Cardiac fibroblast (primary cell): ENCODE data around the gene SLC1A2.

Experiments
- DNase-seq, 2 donors: peaks; one replicate each; pipeline versions ENCODE4 v3.0.0 to v3.0.0-alpha.2; 2010; ENCODE audit warnings: low read depth in 2 of 2
- H3K4me3 ChIP-seq, 2 donors: replicated peaks in 1 of 2; 1 replicate in 1 of 2; 2 replicates in 1 of 2; pipeline ENCODE4 v1.5.1; 2011; ENCODE audit warnings: low read depth in 2 of 2, low read length in 2 of 2, mild to moderate bottlenecking in 2 of 2, moderate library complexity in 1 of 2
- CTCF ChIP-seq: IDR thresholded peaks from one replicate; pipeline ENCODE4 v1.5.1; 2011; ENCODE audit warnings: low read depth, mild to moderate bottlenecking, low read length, inconsistent platforms

Gene SLC1A2

GRCh38 chr11:35237351-35237750, 182.0 kb downstream of the SLC1A2 start:
- TF ChIP-seq CTCF = no peak
- H3K4me3 ChIP-seq = no peak overlapping the region
- no peak for DNase-seq

GRCh38 chr11:35236667-35237003, 182.7 kb downstream of the SLC1A2 start:
- peak in 1 of 2 donors; percentile 71 for DNase-seq
- H3K4me3 ChIP-seq = no peak overlapping the region
- TF ChIP-seq CTCF = no peak

GRCh38 chr11:35235936-35236666, 183.3 kb downstream of the SLC1A2 start:
- peak in 1 of 2 donors; percentile 65 for DNase-seq
- TF ChIP-seq CTCF = no peak
- no peak overlapping the region for H3K4me3 ChIP-seq

- no peak for TF ChIP-seq CTCF
Measured at GRCh38 chr11:35235498-35235897, 183.9 kb downstream of the SLC1A2 start.

GRCh38 chr11:35235157-35235468, 184.2 kb downstream of the SLC1A2 start:
- TF ChIP-seq CTCF = no peak
- H3K4me3 ChIP-seq = no peak overlapping the region
- no peak for DNase-seq

More at GRCh38 chr11:35235498-35235897, 183.9 kb downstream of the SLC1A2 start:
- H3K4me3 ChIP-seq = no peak overlapping the region
- no peak for DNase-seq

GRCh38 chr11:35234460-35235156, 184.8 kb downstream of the SLC1A2 start:
- peak in 1 of 2 donors; percentile 56 for DNase-seq
- no peak for TF ChIP-seq CTCF
- no peak overlapping the region for H3K4me3 ChIP-seq

- no peak overlapping the region for H3K4me3 ChIP-seq
- no peak for DNase-seq
- TF ChIP-seq CTCF = no peak
Measured at GRCh38 chr11:35233518-35233917, 185.8 kb downstream of the SLC1A2 start.
